Astrocyte of the spinal cord (primary cell): ENCODE results near the gene LGR4.
A peak's percentile ranks its signal among the peaks of the same experiment; 100 is the strongest.

ENCODE experiments used
- DNase-seq: peaks from one replicate; pipeline ENCODE4 v3.0.0; 2011; ENCODE audit warnings: low read depth, low spot score
- H3K4me3 ChIP-seq: 2 replicates; pipeline ENCODE4 v1.5.1; 2011; ENCODE audit warnings: low read depth, mild to moderate bottlenecking, low read length, moderate library complexity
- CTCF ChIP-seq: IDR thresholded peaks from 2 replicates; pipeline ENCODE4 v1.5.1; 2012; ENCODE audit warnings: low read depth, mild to moderate bottlenecking, low read length, inconsistent platforms
- in situ Hi-C: cut with HindIII; loops from 2 replicates; pipeline ENCODE4 v1.10.0; 2017; ENCODE audit warnings: low sequenced_read_pairs

LGR4 gene

DNA sequence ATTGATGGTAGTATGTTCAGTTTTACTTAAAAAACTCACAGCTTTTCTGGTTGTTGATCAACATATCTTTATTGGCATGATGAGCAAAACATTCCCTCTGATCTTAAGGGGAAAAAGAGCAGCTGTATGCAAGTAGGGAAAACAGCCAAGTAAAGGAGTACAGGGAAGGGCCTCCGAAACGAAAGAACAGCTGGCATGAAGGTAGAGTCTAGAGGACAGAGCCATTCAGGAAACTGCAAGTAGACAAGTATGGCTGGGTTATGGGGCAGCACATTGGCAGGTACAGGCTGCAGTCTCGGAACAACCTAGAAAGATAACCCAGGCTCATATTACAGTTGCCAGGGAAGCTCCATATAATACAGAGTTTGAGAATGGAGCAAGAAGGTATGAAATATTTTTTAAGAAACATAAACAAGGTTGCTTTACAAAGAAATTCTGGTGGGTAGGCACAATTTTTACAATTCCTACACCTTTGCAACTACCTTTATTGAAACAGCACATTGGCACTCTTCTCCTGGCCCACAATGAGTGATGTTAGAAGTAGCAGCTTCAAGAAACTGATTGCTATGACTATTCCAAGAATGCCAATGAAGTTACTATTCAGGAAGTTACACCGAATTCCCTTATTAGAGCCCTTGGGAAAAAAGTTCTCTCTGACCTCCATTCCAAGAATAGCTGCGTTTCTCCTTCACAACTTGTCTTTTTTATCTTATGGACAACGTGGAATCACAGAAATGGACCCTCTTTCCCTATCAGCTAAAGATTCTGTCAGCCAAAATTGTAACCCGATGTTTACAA, 45.2 kb downstream of the LGR4 start:
- TF ChIP-seq CTCF: no peak
- in situ Hi-C loops: no loop called here
- no peak overlapping the region for H3K4me3 ChIP-seq
- peak; percentile 38 for DNase-seq

DNA sequence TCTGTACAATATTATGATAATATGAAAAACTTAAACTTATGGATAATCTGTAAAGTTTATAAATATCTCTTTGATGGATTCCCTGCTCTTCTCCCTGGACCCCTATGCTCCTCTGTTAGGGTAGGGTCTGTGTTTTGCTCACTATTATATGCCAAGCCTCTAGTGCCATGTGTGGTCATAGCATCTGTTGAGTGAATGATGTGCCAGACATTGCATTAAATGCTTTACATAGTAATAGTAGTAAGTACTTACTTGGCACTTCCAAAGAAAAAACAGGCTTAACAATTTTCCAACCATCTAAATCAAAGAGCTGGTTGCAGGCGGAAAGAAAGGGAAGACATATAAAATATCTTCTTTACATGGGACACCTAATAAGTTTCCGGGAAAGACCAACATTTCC, 46.8 kb downstream of the LGR4 start:
- H3K4me3 ChIP-seq: no peak overlapping the region
- no peak for DNase-seq
- no peak for TF ChIP-seq CTCF
- in situ Hi-C loops: no loop called here

DNA sequence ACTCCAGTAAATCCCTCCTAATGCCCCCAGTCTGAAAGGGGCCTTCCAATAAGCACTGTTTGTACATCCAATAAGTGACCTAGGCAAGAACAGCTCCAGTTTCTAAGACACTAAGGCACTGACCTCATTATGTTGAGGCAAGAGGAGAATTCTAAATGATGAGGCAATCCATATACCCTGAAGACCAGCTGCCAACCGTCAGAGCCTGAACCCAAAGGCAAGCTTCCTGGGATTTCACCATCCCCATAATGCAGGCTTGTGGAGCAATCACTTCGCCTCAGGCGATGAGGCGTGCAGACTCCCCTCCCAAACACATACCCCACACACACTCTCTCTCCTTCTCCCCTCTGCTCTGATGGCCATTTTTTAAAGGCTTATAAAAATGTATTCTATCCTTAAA, 49.5 kb downstream of the LGR4 start:
- DNase-seq: no peak
- H3K4me3 ChIP-seq: no peak overlapping the region
- in situ Hi-C loops: no loop called here
- TF ChIP-seq CTCF: no peak

GRCh38 chr11:27421819-27422494, 50.6 kb downstream of the LGR4 start:
- TF ChIP-seq CTCF: no peak
- in situ Hi-C loops: no loop called here
- H3K4me3 ChIP-seq: no peak overlapping the region
- DNase-seq: no peak

GRCh38 chr11:27420722-27421572, 51.6 kb downstream of the LGR4 start:
- DNase-seq: no peak
- in situ Hi-C loops: no loop called here
- no peak overlapping the region for H3K4me3 ChIP-seq
- TF ChIP-seq CTCF: no peak

DNA sequence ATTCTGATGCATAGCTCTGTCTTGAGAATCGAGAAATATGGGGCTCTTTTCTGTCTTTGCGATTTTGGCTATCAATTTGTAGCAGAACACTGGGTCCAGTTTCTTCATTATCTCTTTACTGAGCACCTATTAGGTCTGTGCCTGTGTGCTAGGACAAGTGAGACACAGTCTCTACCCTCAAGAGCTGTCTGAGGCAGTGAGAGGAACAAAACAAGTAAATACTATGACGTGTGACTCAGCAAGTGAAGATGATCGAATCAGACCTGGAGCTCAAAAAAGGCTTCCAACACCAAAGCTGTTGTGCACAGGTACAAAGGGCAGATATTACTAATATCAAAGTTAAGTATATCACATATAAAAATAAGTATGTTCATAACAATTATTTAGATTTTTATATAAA, 52.4 kb downstream of the LGR4 start:
- in situ Hi-C loops: no loop called here
- no peak for DNase-seq
- no peak overlapping the region for H3K4me3 ChIP-seq
- TF ChIP-seq CTCF: no peak
